GM12878 (cell line): Measurements from ENCODE around the gene IFNB1. TPM values are rescaled to one million over a fixed set of nuclear protein-coding genes. Genes with fewer than 3 reads are reported as not detected.

Source experiments
- ATAC-seq: fragments of 200-7000 bp; cut with Tn5 transposase; 3 replicates; pipeline ENCODE4 v1.9.1; 2020; ENCODE audit warnings: mild to moderate bottlenecking, moderate library complexity
- BruUV-seq: library from RNA; stranded (reverse); fragments of 400-500 nt; replicated peaks from 2 replicates; lab custom pipeline; 2021; lab: Mats Ljungman, UMichigan
- CTCF ChIA-PET: fragments of 300-600 bp; sonication (Branson Sonifier 250); formaldehyde crosslinking; extraction: SDS; loops from one replicate; lab custom pipeline; 2021; ENCODE audit warnings: inconsistent platforms; lab: Yijun Ruan, JAX
- POLR2A ChIA-PET: fragments of 350-600 bp; formaldehyde crosslinking; extraction: SDS; loops from one replicate; lab custom pipeline; 2021; ENCODE audit warnings: inconsistent platforms; lab: Charles Lee
- RAD21 ChIA-PET: fragments of 300-600 bp; sonication (Branson Sonifier 250); formaldehyde crosslinking; loops from one replicate; lab custom pipeline; 2023; ENCODE audit warnings: antibody characterized with exemption; ENCODE audit not compliant: unreplicated experiment; lab: Charles Lee
- SMC1A ChIA-PET: fragments of 300-600 bp; sonication (Branson Sonifier 250); formaldehyde crosslinking; loops from one replicate; lab custom pipeline; 2023; ENCODE audit not compliant: unreplicated experiment, uncharacterized antibody; lab: Charles Lee
- DNase-seq: peaks from one replicate; pipeline ENCODE4 v3.0.0-alpha.2; 2011; ENCODE audit warnings: low read depth, low spot score
- FAIRE-seq: peaks from 3 replicates; lab custom pipeline; 2011; peaks lifted over from hg19 to GRCh38; lab: Jason Lieb, UNC
- H2AFZ ChIP-seq: 2 replicates; pipeline ENCODE4 v1.6.0; 2011; ENCODE audit warnings: low read depth, low read length, control low read depth; ENCODE audit not compliant: control insufficient read depth
- H3K27ac ChIP-seq: 2 replicates; pipeline ENCODE4 v1.5.1; 2011; ENCODE audit warnings: control low read depth; ENCODE audit not compliant: control insufficient read depth, insufficient read depth
- H3K27me3 ChIP-seq, 2 experiments: replicated peaks in 1 of 2; 2 replicates each; pipeline versions ENCODE4 v1.6.0 to v1.6.1; 2011; ENCODE audit warnings: low read length in 1 of 2; ENCODE audit not compliant: control insufficient read depth in 2 of 2, insufficient read depth in 2 of 2
- H3K36me3 ChIP-seq, 2 experiments: 2 replicates each; pipeline ENCODE4 v1.5.1; 2011; ENCODE audit warnings: low read length in 1 of 2; ENCODE audit not compliant: control insufficient read depth in 2 of 2, insufficient read depth in 2 of 2
- H3K4me1 ChIP-seq: 2 replicates; pipeline ENCODE4 v1.6.1; 2011; ENCODE audit warnings: mild to moderate bottlenecking, low read length, moderate library complexity, mixed read lengths; ENCODE audit not compliant: control insufficient read depth, insufficient read depth
- H3K4me2 ChIP-seq: 2 replicates; pipeline ENCODE4 v1.6.0; 2011; ENCODE audit warnings: control low read depth; ENCODE audit not compliant: control insufficient read depth, insufficient read depth
- H3K4me3 ChIP-seq: fragments of 200-600 bp; sonication (generic); 2 replicates; pipeline ENCODE4 v1.5.1; 2016
- H3K79me2 ChIP-seq: 2 replicates; pipeline ENCODE4 v1.6.0; 2011; ENCODE audit warnings: low read length; ENCODE audit not compliant: control insufficient read depth, insufficient read depth
- H3K9ac ChIP-seq: 2 replicates; pipeline ENCODE4 v1.8.0; 2011; ENCODE audit warnings: low read length, control low read depth, mixed read lengths; ENCODE audit not compliant: control insufficient read depth, insufficient read depth
- H3K9me3 ChIP-seq: replicated peaks from 3 replicates; pipeline ENCODE4 v1.5.1; 2011; ENCODE audit warnings: mild to moderate bottlenecking, low read length; ENCODE audit not compliant: control insufficient read depth, insufficient read depth
- H4K20me1 ChIP-seq: 2 replicates; pipeline ENCODE4 v1.6.0; 2011; ENCODE audit not compliant: control insufficient read depth, insufficient read depth
- BCL11A ChIP-seq: IDR thresholded peaks from 2 replicates; pipeline ENCODE4 v1.6.1; 2011; ENCODE audit warnings: low read depth, low read length
- BHLHE40 ChIP-seq, 2 experiments: fragments of 450-650 bp in 1 of 2; IDR thresholded peaks; 2 replicates each; pipeline ENCODE4 v1.6.1; 2011 to 2017; ENCODE audit warnings: low read depth in 2 of 2, borderline replicate concordance in 1 of 2, improper control_type of control experiment in 1 of 2, low read length in 1 of 2, mild to moderate bottlenecking in 1 of 2
- CBFB ChIP-seq: IDR thresholded peaks from 2 replicates; pipeline ENCODE4 v1.6.1; 2016; ENCODE audit warnings: antibody characterized with exemption, low read depth
- CHD1 ChIP-seq: IDR thresholded peaks from 2 replicates; pipeline ENCODE4 v1.6.1; 2012; ENCODE audit warnings: low read depth, low read length, improper control_type of control experiment
- CREM ChIP-seq: IDR thresholded peaks from 2 replicates; pipeline ENCODE4 v1.6.1; 2014; ENCODE audit warnings: antibody characterized with exemption, low read depth
- EED ChIP-seq: sonication (generic); IDR thresholded peaks from 2 replicates; pipeline ENCODE4 v1.6.1; 2016; ENCODE audit warnings: antibody characterized with exemption, low read depth
- FOXM1 ChIP-seq: IDR thresholded peaks from 2 replicates; pipeline ENCODE4 v1.6.1; 2012; ENCODE audit warnings: low read depth, mild to moderate bottlenecking, inconsistent platforms, low read length, moderate library complexity
- IRF4 ChIP-seq: IDR thresholded peaks from 2 replicates; pipeline ENCODE4 v1.6.1; 2011; ENCODE audit warnings: low read depth, low read length
- LARP7 ChIP-seq: fragments of 450-650 bp; IDR thresholded peaks from 2 replicates; pipeline ENCODE4 v1.6.1; 2017; ENCODE audit warnings: mild to moderate bottlenecking
- MXI1 ChIP-seq: fragments of 150-350 bp; IDR thresholded peaks from 2 replicates; pipeline ENCODE4 v1.6.1; 2011; ENCODE audit warnings: low read depth, mild to moderate bottlenecking, inconsistent platforms, low read length, improper control_type of control experiment
- NFIC ChIP-seq: IDR thresholded peaks from 2 replicates; pipeline ENCODE4 v1.6.1; 2012; ENCODE audit warnings: low read depth, mild to moderate bottlenecking, inconsistent platforms, low read length, moderate library complexity
- RAD21 ChIP-seq: IDR thresholded peaks from 2 replicates; pipeline ENCODE4 v1.6.1; 2011; ENCODE audit warnings: mild to moderate bottlenecking, low read depth, low read length, moderate library complexity; ENCODE audit not compliant: insufficient read depth
- TBL1XR1 ChIP-seq: IDR thresholded peaks from 2 replicates; pipeline ENCODE4 v1.6.1; 2012; ENCODE audit warnings: low read depth, low read length, improper control_type of control experiment
- WGBS: methylation state at CpG from one replicate; pipeline ENCODE4 v1.1.6; 2016; ENCODE audit warnings: low lambda C conversion rate; ENCODE audit not compliant: insufficient replicate concordance, insufficient coverage; ENCODE audit errors: missing lambda C conversion rate; 5-methylcytosine and 5-hydroxymethylcytosine counted together
- in situ Hi-C: fragments of 300-500 bp; cut with MboI; formaldehyde crosslinking; loops from 9 replicates; pipeline ENCODE4 v1.14.3; 2018; ENCODE audit warnings: mixed read lengths
- intact Hi-C: fragments of 100-400 bp; cut with micrococcal nuclease; formaldehyde crosslinking; loops from one replicate; pipeline ENCODE4 v1.14.2; 2022; ENCODE audit not compliant: unreplicated experiment
- polyA plus RNA-seq, 11 experiments: library from polyadenylated mRNA; depleted of rRNA in 4 of 11; unstranded in 6 of 11; stranded (reverse) in 5 of 11; fragments of >200 nt; fragmentation: Nextera tagmentation in 4 of 11; fragmentation: Illumina TruSeq in 1 of 11; extraction: Ambion mirVana in 4 of 11; extraction: Trizol in 1 of 11; gene quantifications; 1 replicate in 1 of 11; 2 replicates in 10 of 11; pipeline versions ENCODE4 v1.2.1 to v1.2.3, GENCODE V29; 2011 to 2016; ENCODE audit warnings: inconsistent platforms in 2 of 11, missing spikeins in 2 of 11, low read depth in 1 of 11
- total RNA-seq, 4 experiments: library from RNA; depleted of rRNA in 3 of 4; stranded (reverse); fragments of >200 nt in 3 of 4; fragmentation: Illumina TruSeq in 1 of 4; extraction: Trizol in 1 of 4; gene quantifications; 2 replicates each; pipeline versions ENCODE4 v1.2.1 to v1.2.3, GENCODE V29; 2013 to 2021
- TF ChIP-seq, protein P1 (sequence below): fragments of 450-650 bp; IDR thresholded peaks from 2 replicates; pipeline ENCODE4 v1.6.1; 2014; ENCODE audit warnings: mild to moderate bottlenecking
- TF ChIP-seq, protein P2 (sequence below): IDR thresholded peaks from 2 replicates; pipeline ENCODE4 v1.6.1; 2012; ENCODE audit warnings: low read depth, low read length, improper control_type of control experiment
- TF ChIP-seq, protein P3 (sequence below): IDR thresholded peaks from 2 replicates; pipeline ENCODE4 v1.6.1; 2012; ENCODE audit warnings: low read depth, low read length, improper control_type of control experiment
- TF ChIP-seq, protein P4 (sequence below): IDR thresholded peaks from 2 replicates; pipeline ENCODE4 v1.6.1; 2011; ENCODE audit warnings: borderline replicate concordance, low read depth, mild to moderate bottlenecking, moderate library complexity, low read length; ENCODE audit not compliant: insufficient read depth, poor library complexity, severe bottlenecking

IFNB1 gene
- total and polyA plus RNA-seq, 10 of the 15 experiments (the other 5 are each of a cell fraction or from before 2014, with no cell fraction given) = 0.18 TPM; not detected in 9

DNA sequence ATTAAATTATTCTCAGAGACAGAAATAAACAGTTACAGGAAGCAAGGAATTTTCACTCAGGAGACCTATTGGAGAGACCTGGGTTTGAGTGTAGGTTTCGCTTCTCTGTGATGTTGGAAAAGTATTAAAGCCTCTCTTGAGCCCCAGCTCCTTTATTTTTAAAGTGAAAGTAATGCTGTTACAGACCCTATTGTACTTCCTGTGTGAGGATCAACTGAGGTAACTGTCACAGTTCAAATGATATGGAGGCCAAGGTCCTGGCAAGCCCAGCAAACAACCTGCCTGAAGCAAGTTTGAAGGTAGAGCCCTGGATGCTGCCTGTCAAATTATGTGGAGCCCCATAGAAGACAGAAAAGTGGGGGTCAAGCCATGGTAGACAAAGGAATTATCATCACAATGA lies 38.4 kb downstream of the IFNB1 start:
- H3K36me3 ChIP-seq = no peaks in the 10 kb centered on the region
- H3K27me3 ChIP-seq = no peaks in the 10 kb centered on the region
- intact Hi-C loops (no loop called here), in situ Hi-C loops (no loop called here)
- peak overlapping the region; percentile 21; the same call in 1 of the 2 replicates for H2AFZ ChIP-seq
- SMC1A ChIA-PET = no interaction called here
- FAIRE-seq (no peak), ATAC-seq (peak; percentile 15; the same call in 1 of the 3 replicates), DNase-seq (no peak)
- POLR2A ChIA-PET = no interaction called here
- WGBS = 96% methylated on average over 1 of the region's 1 CpG
- no peaks in the 10 kb centered on the region for H3K4me1 ChIP-seq
- H3K27ac ChIP-seq = no peak overlapping the region
- H3K4me2 ChIP-seq = no peak overlapping the region
- no peak overlapping the region for H3K9ac ChIP-seq
- BruUV-seq = no TSS peak
- no peaks in the 10 kb centered on the region for H4K20me1 ChIP-seq
- RAD21 ChIA-PET = no interaction called here
- H3K79me2 ChIP-seq = no peaks in the 10 kb centered on the region
- CTCF ChIA-PET = no interaction called here
- H3K9me3 ChIP-seq = no peaks in the 10 kb centered on the region
- H3K4me3 ChIP-seq = no peak overlapping the region
- TF ChIP-seq BCL11A (no peak), CBFB (no peak), RAD21 (no peak), IRF4 (no peak), FOXM1 (no peak), MXI1 (no peak), CREM (no peak), CHD1 (no peak), NFIC (no peak), LARP7 (no peak), EED (no peak), TBL1XR1 (no peak), BHLHE40 (IDR thresholded peaks at IDR 0.05; ENCODE audit: borderline replicate concordance in 1 of 2, low read depth in 2 of 2, low read length in 1 of 2) (no peak)
- TF ChIP-seq, protein P1, sequence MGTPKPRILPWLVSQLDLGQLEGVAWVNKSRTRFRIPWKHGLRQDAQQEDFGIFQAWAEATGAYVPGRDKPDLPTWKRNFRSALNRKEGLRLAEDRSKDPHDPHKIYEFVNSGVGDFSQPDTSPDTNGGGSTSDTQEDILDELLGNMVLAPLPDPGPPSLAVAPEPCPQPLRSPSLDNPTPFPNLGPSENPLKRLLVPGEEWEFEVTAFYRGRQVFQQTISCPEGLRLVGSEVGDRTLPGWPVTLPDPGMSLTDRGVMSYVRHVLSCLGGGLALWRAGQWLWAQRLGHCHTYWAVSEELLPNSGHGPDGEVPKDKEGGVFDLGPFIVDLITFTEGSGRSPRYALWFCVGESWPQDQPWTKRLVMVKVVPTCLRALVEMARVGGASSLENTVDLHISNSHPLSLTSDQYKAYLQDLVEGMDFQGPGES = no peak
- TF ChIP-seq, protein P2, sequence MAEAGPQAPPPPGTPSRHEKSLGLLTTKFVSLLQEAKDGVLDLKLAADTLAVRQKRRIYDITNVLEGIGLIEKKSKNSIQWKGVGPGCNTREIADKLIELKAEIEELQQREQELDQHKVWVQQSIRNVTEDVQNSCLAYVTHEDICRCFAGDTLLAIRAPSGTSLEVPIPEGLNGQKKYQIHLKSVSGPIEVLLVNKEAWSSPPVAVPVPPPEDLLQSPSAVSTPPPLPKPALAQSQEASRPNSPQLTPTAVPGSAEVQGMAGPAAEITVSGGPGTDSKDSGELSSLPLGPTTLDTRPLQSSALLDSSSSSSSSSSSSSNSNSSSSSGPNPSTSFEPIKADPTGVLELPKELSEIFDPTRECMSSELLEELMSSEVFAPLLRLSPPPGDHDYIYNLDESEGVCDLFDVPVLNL = no peak
- TF ChIP-seq, protein P3, sequence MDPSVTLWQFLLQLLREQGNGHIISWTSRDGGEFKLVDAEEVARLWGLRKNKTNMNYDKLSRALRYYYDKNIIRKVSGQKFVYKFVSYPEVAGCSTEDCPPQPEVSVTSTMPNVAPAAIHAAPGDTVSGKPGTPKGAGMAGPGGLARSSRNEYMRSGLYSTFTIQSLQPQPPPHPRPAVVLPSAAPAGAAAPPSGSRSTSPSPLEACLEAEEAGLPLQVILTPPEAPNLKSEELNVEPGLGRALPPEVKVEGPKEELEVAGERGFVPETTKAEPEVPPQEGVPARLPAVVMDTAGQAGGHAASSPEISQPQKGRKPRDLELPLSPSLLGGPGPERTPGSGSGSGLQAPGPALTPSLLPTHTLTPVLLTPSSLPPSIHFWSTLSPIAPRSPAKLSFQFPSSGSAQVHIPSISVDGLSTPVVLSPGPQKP = no peak
- TF ChIP-seq, protein P4, sequence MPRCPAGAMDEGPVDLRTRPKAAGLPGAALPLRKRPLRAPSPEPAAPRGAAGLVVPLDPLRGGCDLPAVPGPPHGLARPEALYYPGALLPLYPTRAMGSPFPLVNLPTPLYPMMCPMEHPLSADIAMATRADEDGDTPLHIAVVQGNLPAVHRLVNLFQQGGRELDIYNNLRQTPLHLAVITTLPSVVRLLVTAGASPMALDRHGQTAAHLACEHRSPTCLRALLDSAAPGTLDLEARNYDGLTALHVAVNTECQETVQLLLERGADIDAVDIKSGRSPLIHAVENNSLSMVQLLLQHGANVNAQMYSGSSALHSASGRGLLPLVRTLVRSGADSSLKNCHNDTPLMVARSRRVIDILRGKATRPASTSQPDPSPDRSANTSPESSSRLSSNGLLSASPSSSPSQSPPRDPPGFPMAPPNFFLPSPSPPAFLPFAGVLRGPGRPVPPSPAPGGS = no peak
